Measurements from ENCODE around the gene PCDH17. TPM values are rescaled to one million over a fixed set of nuclear protein-coding genes. Genes with fewer than 3 reads are reported as not detected.

The PCDH17 gene
- total RNA-seq = 1 to 10 TPM in 3 of 4 donors, under 1 TPM in 1; 0.88 to 4.1 (median 1.8) TPM

- H3K27me3 ChIP-seq = peaks cover 0 to 22% of the 10 kb centered on the region in 2 donors
- TF ChIP-seq CTCF (IDR thresholded peaks at IDR 0.05) (no peak), POLR2A (IDR thresholded peaks at IDR 0.05) (no peak)
- peak in 1 of 3 donors; percentile 39 for DNase-seq
These were observed at the start of gene PCDH17 for GRCh38 chr13:57631596-57632275. TSS of gene PCDH17 (plus strand) at chr13:57631744. CDS start at chr13:57632547, 803 bp downstream.

GRCh38 chr13:57582032-57582431, 49.5 kb upstream of the PCDH17 start:
- Histone ChIP-seq H3K27me3 (no peaks in the 10 kb centered on the region), H3K27ac (no peak overlapping the region), H3K4me3 (no peak overlapping the region), H3K36me3 (no peaks in the 10 kb centered on the region), H3K4me1 (no peaks in the 10 kb centered on the region), H3K9me3 (no peaks in the 10 kb centered on the region)
- no peak for TF ChIP-seq POLR2A (IDR thresholded peaks at IDR 0.05)
- no peak for TF ChIP-seq CTCF (IDR thresholded peaks at IDR 0.05)
- no peak for DNase-seq

More at GRCh38 chr13:57631596-57632275, at the start of gene PCDH17:
- Histone ChIP-seq H3K36me3 (no peaks in the 10 kb centered on the region), H3K27ac (peak within 1 kb of the TSS in 2 of 4 donors; percentile 26 to 44), H3K4me1 (peaks cover 0 to 17% (median 0%) of the 10 kb centered on the region in 4 donors), H3K9me3 (peaks cover 0 to 5% (median 0%) of the 10 kb centered on the region in 4 donors), H3K4me3 (peak within 1 kb of the TSS; percentile 14 to 49 (median 28))

- Histone ChIP-seq H3K4me3 (no peak overlapping the region), H3K9me3 (no peaks in the 10 kb centered on the region), H3K4me1 (no peaks in the 10 kb centered on the region), H3K27ac (no peak overlapping the region), H3K36me3 (no peaks in the 10 kb centered on the region), H3K27me3 (no peaks in the 10 kb centered on the region)
- no peak for DNase-seq
- no peak for TF ChIP-seq CTCF (IDR thresholded peaks at IDR 0.05)
- no peak for TF ChIP-seq POLR2A (IDR thresholded peaks at IDR 0.05)
These were observed 48.0 kb upstream of the PCDH17 start for GRCh38 chr13:57583529-57583928.

GRCh38 chr13:57588639-57589038, 42.9 kb upstream of the PCDH17 start:
- TF ChIP-seq POLR2A (IDR thresholded peaks at IDR 0.05) (no peak), CTCF (IDR thresholded peaks at IDR 0.05) (no peak)

GRCh38 chr13:57595775-57596174, 35.8 kb upstream of the PCDH17 start:
- H3K27me3 ChIP-seq = no peaks in the 10 kb centered on the region
- DNase-seq = no peak
- no peaks in the 10 kb centered on the region for H3K4me1 ChIP-seq
- H3K27ac ChIP-seq = no peak overlapping the region
- no peaks in the 10 kb centered on the region for H3K9me3 ChIP-seq
- H3K36me3 ChIP-seq = no peaks in the 10 kb centered on the region
- no peak overlapping the region for H3K4me3 ChIP-seq
- no peak for TF ChIP-seq POLR2A (IDR thresholded peaks at IDR 0.05)

More at GRCh38 chr13:57588639-57589038, 42.9 kb upstream of the PCDH17 start:
- H3K9me3 ChIP-seq = no peaks in the 10 kb centered on the region
- H3K4me1 ChIP-seq = no peaks in the 10 kb centered on the region
- no peak for DNase-seq
- no peaks in the 10 kb centered on the region for H3K36me3 ChIP-seq
- no peak overlapping the region for H3K27ac ChIP-seq
- H3K27me3 ChIP-seq = no peaks in the 10 kb centered on the region
- H3K4me3 ChIP-seq = no peak overlapping the region

GRCh38 chr13:57601536-57601935, 30.0 kb upstream of the PCDH17 start:
- no peak for DNase-seq
- Histone ChIP-seq H3K4me3 (no peak overlapping the region), H3K27ac (no peak overlapping the region), H3K27me3 (no peaks in the 10 kb centered on the region), H3K4me1 (no peaks in the 10 kb centered on the region), H3K36me3 (no peaks in the 10 kb centered on the region), H3K9me3 (no peaks in the 10 kb centered on the region)
- TF ChIP-seq CTCF (IDR thresholded peaks at IDR 0.05) = no peak
- TF ChIP-seq POLR2A (IDR thresholded peaks at IDR 0.05) = no peak
